ENCODE measurements around the gene ATOSB.

DNA sequence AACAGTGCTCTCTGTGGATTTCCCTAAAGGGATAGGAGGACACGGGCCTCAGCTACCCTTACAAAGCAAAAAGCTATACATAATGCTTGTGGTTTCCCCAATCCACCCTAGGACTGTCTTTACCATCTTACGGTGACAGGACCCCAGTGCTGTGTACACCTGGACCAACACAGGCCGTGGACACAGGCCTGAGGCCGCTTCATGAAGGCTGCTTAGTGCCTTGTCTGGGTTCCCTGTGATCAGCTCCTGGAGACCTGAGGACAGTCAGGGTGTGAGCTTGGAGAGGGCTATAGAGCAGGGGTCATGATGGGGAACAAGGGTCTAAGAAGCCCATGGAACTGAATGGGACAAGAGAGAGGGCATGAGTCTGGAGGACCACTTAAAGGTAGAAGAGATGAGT lies 38.8 kb downstream of the ATOSB start:
- TF ChIP-seq, protein P1, sequence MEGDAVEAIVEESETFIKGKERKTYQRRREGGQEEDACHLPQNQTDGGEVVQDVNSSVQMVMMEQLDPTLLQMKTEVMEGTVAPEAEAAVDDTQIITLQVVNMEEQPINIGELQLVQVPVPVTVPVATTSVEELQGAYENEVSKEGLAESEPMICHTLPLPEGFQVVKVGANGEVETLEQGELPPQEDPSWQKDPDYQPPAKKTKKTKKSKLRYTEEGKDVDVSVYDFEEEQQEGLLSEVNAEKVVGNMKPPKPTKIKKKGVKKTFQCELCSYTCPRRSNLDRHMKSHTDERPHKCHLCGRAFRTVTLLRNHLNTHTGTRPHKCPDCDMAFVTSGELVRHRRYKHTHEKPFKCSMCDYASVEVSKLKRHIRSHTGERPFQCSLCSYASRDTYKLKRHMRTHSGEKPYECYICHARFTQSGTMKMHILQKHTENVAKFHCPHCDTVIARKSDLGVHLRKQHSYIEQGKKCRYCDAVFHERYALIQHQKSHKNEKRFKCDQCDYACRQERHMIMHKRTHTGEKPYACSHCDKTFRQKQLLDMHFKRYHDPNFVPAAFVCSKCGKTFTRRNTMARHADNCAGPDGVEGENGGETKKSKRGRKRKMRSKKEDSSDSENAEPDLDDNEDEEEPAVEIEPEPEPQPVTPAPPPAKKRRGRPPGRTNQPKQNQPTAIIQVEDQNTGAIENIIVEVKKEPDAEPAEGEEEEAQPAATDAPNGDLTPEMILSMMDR (IDR thresholded peaks at IDR 0.05), result no peak
- TF ChIP-seq POLR2A (IDR thresholded peaks at IDR 0.05), result no peak
